Calu3 (cell line): Measurements from ENCODE around the gene CA9. TPM values are rescaled to one million over a fixed set of nuclear protein-coding genes. Genes with fewer than 3 reads are reported as not detected.
A peak's percentile ranks its signal among the peaks of the same experiment; 100 is the strongest.

Experiments used
- BruUV-seq: library from RNA; stranded (reverse); fragments of 400-500 nt; replicated peaks from 2 replicates; lab custom pipeline; 2021; lab: Mats Ljungman, UMichigan
- CTCF ChIA-PET: fragments of 300-600 bp; sonication (Branson Sonifier 250); formaldehyde crosslinking; loops from one replicate; lab custom pipeline; 2022; ENCODE audit warnings: antibody characterized with exemption; lab: Charles Lee
- DNase-seq: peaks from one replicate; pipeline ENCODE4 v3.0.0; 2022
- H3K27ac Mint-ChIP-seq: one replicate; pipeline ENCODE4 v1.8.0; 2022; ENCODE audit warnings: mixed read lengths; ENCODE audit not compliant: unreplicated experiment
- H3K27me3 Mint-ChIP-seq: one replicate; pipeline ENCODE4 v1.8.0; 2022; ENCODE audit warnings: mixed read lengths; ENCODE audit not compliant: unreplicated experiment
- H3K36me3 Mint-ChIP-seq: one replicate; pipeline ENCODE4 v1.8.0; 2022; ENCODE audit warnings: mild to moderate bottlenecking, moderate library complexity, mixed read lengths; ENCODE audit not compliant: insufficient read depth, unreplicated experiment
- H3K4me1 Mint-ChIP-seq: one replicate; pipeline ENCODE4 v1.8.0; 2022; ENCODE audit warnings: mild to moderate bottlenecking, low read depth, mixed read lengths; ENCODE audit not compliant: unreplicated experiment
- H3K4me3 Mint-ChIP-seq: one replicate; pipeline ENCODE4 v1.8.0; 2022; ENCODE audit warnings: mild to moderate bottlenecking, low read depth, moderate library complexity, mixed read lengths; ENCODE audit not compliant: unreplicated experiment
- H3K9me3 Mint-ChIP-seq: one replicate; pipeline ENCODE4 v1.8.0; 2022; ENCODE audit warnings: low read depth, mixed read lengths; ENCODE audit not compliant: unreplicated experiment
- CTCF ChIP-seq: fragments of 200-600 bp; IDR thresholded peaks from one replicate; pipeline ENCODE4 v1.8.0; 2022; ENCODE audit warnings: antibody characterized with exemption; ENCODE audit not compliant: unreplicated experiment
- intact Hi-C: fragments of 100-400 bp; cut with micrococcal nuclease; formaldehyde crosslinking; loops from one replicate; pipeline ENCODE4 v1.10.0; 2022; ENCODE audit not compliant: unreplicated experiment
- total RNA-seq: library from RNA; stranded (reverse); gene quantifications from 2 replicates; pipeline ENCODE4 v1.2.3, GENCODE V29; 2022

CA9 gene
- total RNA-seq, 1 experiment from 2014 or later = 0.64 TPM

- Mint-ChIP-seq H3K27ac (peak overlapping the region; percentile 100), H3K4me1 (peaks cover 8% of the 10 kb centered on the region), H3K4me3 (peak overlapping the region; percentile 84), H3K27me3 (no peaks in the 10 kb centered on the region), H3K9me3 (no peaks in the 10 kb centered on the region), H3K36me3 (peaks cover 31% of the 10 kb centered on the region)
- intact Hi-C loops = no loop called here
- CTCF ChIA-PET = interaction anchor here (0.6 to 2.2 kb wide), 5 partner anchors 39 to 214 kb away, joined by 3 to 12 read pairs (median 3); partner anchors contain the start of genes CREB3, HINT2 and TLN1
- no peak for TF ChIP-seq CTCF
- DNase-seq = no peak
- no TSS peak for BruUV-seq
These were observed 16.7 kb upstream of the CA9 start for GRCh38 chr9:35656831-35657545.

DNA sequence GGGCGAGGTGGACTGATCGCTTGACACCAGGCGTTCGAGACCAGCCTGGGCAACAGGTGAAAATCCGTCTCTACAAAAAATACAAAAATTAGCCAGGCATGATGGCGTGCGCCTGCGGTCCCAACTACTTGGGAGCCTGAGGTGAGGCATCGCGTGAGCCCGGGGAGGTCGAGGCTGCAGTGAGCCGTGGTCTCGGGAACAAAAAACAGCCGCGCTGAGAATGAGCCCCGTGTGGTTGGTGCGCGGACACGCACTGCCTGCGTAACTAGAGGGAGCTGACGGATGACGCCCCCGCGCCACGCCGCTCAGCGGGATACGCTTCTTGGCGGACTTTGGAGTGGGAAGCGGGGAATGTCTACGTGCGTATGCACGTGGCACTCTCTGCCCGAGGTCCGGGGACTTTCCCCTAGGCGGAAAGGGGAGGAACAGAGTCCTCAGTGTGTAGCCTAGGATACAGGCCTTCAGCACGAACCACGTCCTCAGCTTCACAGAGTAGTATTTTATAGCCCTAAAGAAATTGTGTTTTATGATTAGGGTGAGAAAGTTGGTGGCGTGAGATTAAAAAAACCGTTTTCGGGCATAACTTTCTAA is 16.1 kb upstream of the CA9 start, which contains the start of gene RMRP:
Gene RMRP, minus strand, starts transcription at position 474 of the 591 bp plus-strand sequence.
- CTCF ChIA-PET = interaction anchor here (0.5 to 2.2 kb wide), 8 partner anchors 11 to 1610 kb away, joined by 3 to 12 read pairs (median 4); partner anchors contain the start of genes CREB3, HINT2 and TLN1
- Mint-ChIP-seq H3K36me3 (peaks cover 31% of the 10 kb centered on the region), H3K4me3 (peak within 1 kb of the TSS; percentile 84), H3K27ac (peak within 1 kb of the TSS; percentile 100), H3K9me3 (no peaks in the 10 kb centered on the region), H3K27me3 (no peaks in the 10 kb centered on the region), H3K4me1 (peaks cover 14% of the 10 kb centered on the region)
- intact Hi-C loops = no loop called here
- BruUV-seq = no TSS peak
- peak; percentile 94 for DNase-seq
- peak; percentile 24 for TF ChIP-seq CTCF

- TSS peak; percentile 80 for BruUV-seq
These were observed 15.4 kb upstream of the CA9 start, which contains the start of gene CCDC107 for GRCh38 chr9:35658137-35658967. CCDC107 (plus strand) TSS chr9:35658292; CDS start chr9:35658380, 88 bp downstream.

More at GRCh38 chr9:35658137-35658967, 15.4 kb upstream of the CA9 start, which contains the start of gene CCDC107:
- intact Hi-C loops = no loop called here
- Mint-ChIP-seq H3K4me3 (peak within 1 kb of the TSS; percentile 84), H3K27me3 (no peaks in the 10 kb centered on the region), H3K4me1 (peaks cover 20% of the 10 kb centered on the region), H3K9me3 (no peaks in the 10 kb centered on the region), H3K27ac (peak within 1 kb of the TSS; percentile 100), H3K36me3 (peaks cover 31% of the 10 kb centered on the region)
- CTCF ChIA-PET = interaction anchor here (0.5 to 2.2 kb wide), 8 partner anchors 11 to 1610 kb away, joined by 3 to 12 read pairs (median 4); partner anchors contain the start of genes CREB3, HINT2 and TLN1
- TF ChIP-seq CTCF = peak; percentile 62
- DNase-seq = peak; percentile 80
